Muscle of leg (tissue), 11 donors: ENCODE measurements around the gene SH3RF3. TPM values are rescaled to one million over a fixed set of nuclear protein-coding genes. Genes with fewer than 3 reads are reported as not detected.

ENCODE experiments used
- DNase-seq: peaks from one replicate; pipeline ENCODE4 v3.0.0; 2013
- H3K27ac ChIP-seq: one replicate; pipeline ENCODE4 v1.5.1; 2013; ENCODE audit warnings: mild to moderate bottlenecking, low read length, control low read depth
- H3K27me3 ChIP-seq: one replicate; pipeline ENCODE4 v1.6.1; 2013; ENCODE audit warnings: low read length; ENCODE audit not compliant: control insufficient read depth, insufficient read depth
- H3K36me3 ChIP-seq: one replicate; pipeline ENCODE4 v1.6.1; 2013; ENCODE audit warnings: low read length; ENCODE audit not compliant: control insufficient read depth, insufficient read depth
- H3K4me1 ChIP-seq: one replicate; pipeline ENCODE4 v1.6.1; 2013; ENCODE audit warnings: low read length; ENCODE audit not compliant: control insufficient read depth, insufficient read depth
- H3K4me3 ChIP-seq: one replicate; pipeline ENCODE4 v1.5.1; 2013; ENCODE audit warnings: low read length, control low read depth
- H3K9me3 ChIP-seq: replicated peaks from 2 replicates; pipeline ENCODE4 v1.6.1; 2013; ENCODE audit warnings: low read depth, low read length; ENCODE audit not compliant: control insufficient read depth
- WGBS: methylation state at CpG from one replicate; pipeline ENCODE4 v1.1.5; 2013; ENCODE audit warnings: missing lambda C conversion rate; ENCODE audit not compliant: insufficient coverage; 5-methylcytosine and 5-hydroxymethylcytosine counted together
- polyA plus RNA-seq, 8 donors: library from polyadenylated mRNA; unstranded; fragments of 120-200 nt; gene quantifications; one replicate each; pipeline versions ENCODE4 v1.2.1 to v1.2.3, GENCODE V29; 2013; ENCODE audit warnings: inconsistent platforms in 1 of 8, low replicate concordance in 1 of 8; ENCODE audit not compliant: insufficient read length in 8 of 8, insufficient read depth in 1 of 8
- total RNA-seq: library from RNA; stranded (reverse); fragments of 120-200 nt; gene quantifications from one replicate; pipeline ENCODE4 v1.2.4, GENCODE V29; 2013

Gene SH3RF3
- total and polyA plus RNA-seq, 9 donors = 2.7 to 6.8 (median 4.7) TPM

DNA sequence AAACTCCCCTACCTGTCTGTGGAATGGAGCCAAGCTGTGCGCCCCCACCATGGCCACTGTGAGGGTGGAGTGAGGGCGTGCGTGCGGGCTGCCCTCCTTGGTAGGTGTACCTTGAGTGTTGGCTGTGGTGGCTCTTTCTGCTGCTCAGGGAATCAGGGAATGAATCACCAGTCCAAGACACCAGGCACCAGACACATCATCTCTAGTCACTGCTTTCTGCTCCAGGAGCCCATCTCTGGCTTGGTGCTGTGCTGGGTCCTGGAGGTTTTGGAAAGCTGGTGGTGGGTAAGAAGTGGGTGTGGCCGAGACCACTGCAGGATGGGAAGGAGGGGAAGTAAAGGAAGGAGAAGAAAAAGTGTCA is 274.8 kb downstream of the SH3RF3 start:
- no peak overlapping the region for H3K4me3 ChIP-seq
- H3K27ac ChIP-seq = no peak overlapping the region
- no peaks in the 10 kb centered on the region for H3K36me3 ChIP-seq
- H3K9me3 ChIP-seq = no peaks in the 10 kb centered on the region
- 100% methylated on average over 1 of the region's 5 CpGs for WGBS
- DNase-seq = no peak
- H3K27me3 ChIP-seq = no peaks in the 10 kb centered on the region
- H3K4me1 ChIP-seq = peaks cover 18% of the 10 kb centered on the region

GRCh38 chr2:109404681-109405080 is 275.7 kb downstream of the SH3RF3 start:
- H3K27me3 ChIP-seq = peaks cover 2% of the 10 kb centered on the region
- no peak overlapping the region for H3K27ac ChIP-seq
- no peak overlapping the region for H3K4me3 ChIP-seq
- no peak for DNase-seq
- no peaks in the 10 kb centered on the region for H3K9me3 ChIP-seq
- H3K36me3 ChIP-seq = no peaks in the 10 kb centered on the region
- 88% methylated on average over 5 of the region's 6 CpGs for WGBS
- H3K4me1 ChIP-seq = peaks cover 24% of the 10 kb centered on the region

GRCh38 chr2:109405873-109406272 is 276.9 kb downstream of the SH3RF3 start:
- Histone ChIP-seq H3K4me3 (no peak overlapping the region), H3K36me3 (no peaks in the 10 kb centered on the region), H3K4me1 (peaks cover 34% of the 10 kb centered on the region), H3K9me3 (no peaks in the 10 kb centered on the region), H3K27me3 (peaks cover 2% of the 10 kb centered on the region), H3K27ac (no peak overlapping the region)
- no peak for DNase-seq
- 76% methylated on average over 9 of the region's 10 CpGs for WGBS

GRCh38 chr2:109406301-109406700 is 277.3 kb downstream of the SH3RF3 start:
- WGBS = 90% methylated on average over 4 of the region's 8 CpGs
- Histone ChIP-seq H3K9me3 (no peaks in the 10 kb centered on the region), H3K27me3 (peaks cover 2% of the 10 kb centered on the region), H3K4me1 (peaks cover 38% of the 10 kb centered on the region), H3K4me3 (no peak overlapping the region), H3K36me3 (no peaks in the 10 kb centered on the region), H3K27ac (no peak overlapping the region)
- DNase-seq = no peak

DNA sequence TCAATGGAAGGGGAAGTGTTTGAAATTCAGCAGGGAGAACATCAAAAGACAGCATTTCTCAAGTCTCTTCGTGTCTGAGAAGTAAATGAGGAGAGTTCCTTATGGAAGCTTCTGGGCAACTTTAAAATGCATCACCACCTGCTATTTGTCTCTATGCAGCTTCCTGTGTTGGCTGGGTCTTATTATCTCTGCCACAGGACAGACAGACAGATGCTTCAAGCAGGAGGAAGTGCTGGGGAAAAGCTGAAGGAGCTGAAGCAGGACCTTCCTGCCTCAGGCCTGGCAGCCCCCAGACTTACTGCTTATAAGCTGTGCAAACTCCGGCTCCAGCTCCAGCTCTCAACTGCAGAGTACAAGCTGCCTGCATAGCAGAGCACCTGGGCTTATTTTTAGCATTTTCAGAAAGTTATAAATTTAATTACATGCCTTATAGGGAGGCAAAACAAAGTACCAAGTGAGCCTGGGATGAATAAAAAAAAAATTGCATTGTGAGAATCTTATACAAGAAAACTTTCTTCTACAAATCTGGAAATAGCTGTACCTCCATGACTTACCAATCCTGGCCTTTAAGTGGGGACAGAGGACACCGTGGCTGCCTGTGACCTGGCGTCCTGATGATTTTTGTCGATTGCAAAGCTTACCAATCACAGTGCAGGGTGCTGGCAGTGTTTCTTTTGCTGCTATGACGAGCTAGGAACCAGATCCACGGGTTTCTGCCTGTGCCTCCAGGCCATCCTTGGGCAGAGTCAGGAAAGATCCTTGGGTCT is 278.5 kb downstream of the SH3RF3 start:
- Histone ChIP-seq H3K27me3 (peaks cover 2% of the 10 kb centered on the region), H3K36me3 (no peaks in the 10 kb centered on the region), H3K4me1 (peaks cover 43% of the 10 kb centered on the region), H3K4me3 (no peak overlapping the region), H3K27ac (no peak overlapping the region), H3K9me3 (no peaks in the 10 kb centered on the region)
- DNase-seq = no peak
- WGBS = 85% methylated on average over 5 of the region's 7 CpGs

DNA sequence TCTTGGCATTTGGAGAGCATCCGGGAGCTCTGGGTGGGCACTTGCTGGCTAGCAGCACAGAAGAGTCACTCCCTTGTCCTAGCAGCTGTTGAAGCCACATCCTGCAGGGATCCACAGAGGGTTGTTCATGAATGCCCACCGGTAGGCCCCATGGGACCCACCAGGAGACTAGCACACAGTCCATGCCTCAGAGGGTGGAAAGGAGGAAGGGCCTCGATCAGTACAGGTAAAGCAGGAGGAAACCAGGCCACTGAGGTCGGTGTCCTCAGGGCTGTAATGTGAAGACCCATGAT is 279.0 kb downstream of the SH3RF3 start:
- Histone ChIP-seq H3K4me1 (peaks cover 40% of the 10 kb centered on the region), H3K4me3 (no peak overlapping the region), H3K27ac (no peak overlapping the region), H3K36me3 (no peaks in the 10 kb centered on the region), H3K9me3 (no peaks in the 10 kb centered on the region), H3K27me3 (peaks cover 2% of the 10 kb centered on the region)
- DNase-seq = no peak
- WGBS = 95% methylated on average over 3 of the region's 4 CpGs

GRCh38 chr2:109409321-109410038 is 280.5 kb downstream of the SH3RF3 start:
- H3K4me1 ChIP-seq = peaks cover 38% of the 10 kb centered on the region
- no peak overlapping the region for H3K27ac ChIP-seq
- 43% methylated on average over 3 of the region's 13 CpGs for WGBS
- H3K9me3 ChIP-seq = no peaks in the 10 kb centered on the region
- DNase-seq = peak; percentile 24
- no peaks in the 10 kb centered on the region for H3K36me3 ChIP-seq
- H3K27me3 ChIP-seq = peaks cover 2% of the 10 kb centered on the region
- H3K4me3 ChIP-seq = no peak overlapping the region

- DNase-seq = peak; percentile 35
- H3K27ac ChIP-seq = no peak overlapping the region
Observed at GRCh38 chr2:109410039-109410815, 281.2 kb downstream of the SH3RF3 start.

GRCh38 chr2:109411640-109412325 is 282.8 kb downstream of the SH3RF3 start:
- Histone ChIP-seq H3K36me3 (no peaks in the 10 kb centered on the region), H3K9me3 (no peaks in the 10 kb centered on the region), H3K4me3 (no peak overlapping the region), H3K27me3 (peaks cover 2% of the 10 kb centered on the region), H3K27ac (no peak overlapping the region), H3K4me1 (peaks cover 38% of the 10 kb centered on the region)
- 76% methylated on average over 18 of the region's 19 CpGs for WGBS
- DNase-seq = no peak

More at GRCh38 chr2:109410039-109410815, 281.2 kb downstream of the SH3RF3 start:
- Histone ChIP-seq H3K27me3 (peaks cover 2% of the 10 kb centered on the region), H3K9me3 (no peaks in the 10 kb centered on the region), H3K4me3 (no peak overlapping the region), H3K36me3 (no peaks in the 10 kb centered on the region), H3K4me1 (peaks cover 38% of the 10 kb centered on the region)
- 35% methylated on average over 21 of the region's 22 CpGs for WGBS

- 58% methylated on average over 5 of the region's 7 CpGs for WGBS
- no peak for DNase-seq
- Histone ChIP-seq H3K4me1 (peaks cover 10% of the 10 kb centered on the region), H3K9me3 (no peaks in the 10 kb centered on the region), H3K27me3 (no peaks in the 10 kb centered on the region), H3K4me3 (no peak overlapping the region), H3K27ac (no peak overlapping the region), H3K36me3 (no peaks in the 10 kb centered on the region)
Observed at GRCh38 chr2:109415581-109416013, 286.6 kb downstream of the SH3RF3 start.
